HCEC 1CT (cell line): ENCODE data around the gene CHD6.

Experiments used
- DNase-seq: peaks from one replicate; pipeline ENCODE4 v3.0.0-alpha.2; 2017

Gene CHD6

DNA sequence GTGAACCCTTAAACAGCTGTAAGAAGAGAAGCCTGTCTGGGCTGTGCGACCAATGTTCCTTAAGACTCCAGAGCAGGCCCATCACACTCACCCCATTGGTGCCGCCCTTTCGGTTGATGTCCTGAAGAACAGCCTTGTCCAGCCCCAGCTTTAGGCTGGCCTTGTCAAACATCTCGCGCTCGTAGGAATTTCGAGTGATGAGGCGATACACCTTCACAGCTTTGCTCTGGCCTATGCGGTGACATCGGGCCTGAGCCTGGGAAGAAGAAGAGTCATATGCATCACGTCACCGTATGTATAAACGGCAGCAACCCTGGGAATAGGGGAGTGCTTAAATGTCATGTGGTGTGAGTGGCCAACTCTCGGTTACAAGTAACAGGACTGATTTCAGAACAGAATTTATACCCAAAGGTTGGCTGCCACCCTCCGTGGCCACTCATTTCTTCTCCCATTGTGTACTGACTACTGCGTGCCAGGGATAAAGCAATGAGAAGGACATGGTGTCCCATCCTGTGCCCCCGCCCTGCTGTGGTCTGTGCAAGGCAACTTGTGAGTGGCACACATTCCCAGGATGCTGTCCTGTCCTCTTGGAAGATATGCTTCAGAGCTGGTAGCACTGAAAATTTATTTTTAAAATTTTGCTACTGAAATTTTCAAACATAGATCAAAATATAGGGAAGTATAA is 160.9 kb downstream of the CHD6 start:
- DNase-seq: no peak

DNA sequence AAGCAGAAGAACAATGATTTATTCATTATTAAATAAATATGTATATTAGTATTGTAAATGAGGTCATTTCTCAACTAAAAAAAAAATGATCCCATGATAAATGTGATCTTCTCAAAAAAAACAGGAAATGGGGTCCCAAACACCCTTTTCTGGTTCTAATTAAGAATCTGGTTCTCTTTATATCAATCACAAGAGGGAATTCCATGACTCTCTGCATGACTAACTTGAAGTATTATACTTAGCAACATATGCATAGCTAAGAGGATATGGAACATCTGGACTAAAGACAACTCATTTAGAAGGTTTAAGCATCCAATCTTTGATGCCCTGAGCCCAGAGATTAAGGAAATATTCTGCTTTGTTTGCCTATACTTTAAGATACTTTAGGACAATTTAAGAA is 161.8 kb downstream of the CHD6 start:
- peak; percentile 89 for DNase-seq

DNA sequence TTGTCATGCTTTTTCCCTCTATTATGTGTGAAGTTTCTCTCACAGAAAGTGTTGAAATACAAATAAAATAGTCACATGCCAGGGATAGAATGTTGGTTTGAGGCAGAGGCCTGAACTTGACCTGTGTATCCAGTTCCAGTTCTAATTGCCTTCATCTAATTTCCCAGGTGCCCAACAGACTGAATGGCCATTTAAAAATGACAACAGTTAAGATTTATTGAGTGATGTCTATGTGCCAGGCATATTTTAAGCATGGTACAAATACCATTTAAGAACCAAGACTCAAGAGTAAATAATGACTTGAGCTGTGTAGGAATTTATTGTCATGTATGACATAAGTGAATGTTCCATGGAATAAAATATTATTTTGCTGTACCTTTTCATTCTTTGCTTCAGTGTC is 163.9 kb downstream of the CHD6 start:
- DNase-seq: no peak

DNA sequence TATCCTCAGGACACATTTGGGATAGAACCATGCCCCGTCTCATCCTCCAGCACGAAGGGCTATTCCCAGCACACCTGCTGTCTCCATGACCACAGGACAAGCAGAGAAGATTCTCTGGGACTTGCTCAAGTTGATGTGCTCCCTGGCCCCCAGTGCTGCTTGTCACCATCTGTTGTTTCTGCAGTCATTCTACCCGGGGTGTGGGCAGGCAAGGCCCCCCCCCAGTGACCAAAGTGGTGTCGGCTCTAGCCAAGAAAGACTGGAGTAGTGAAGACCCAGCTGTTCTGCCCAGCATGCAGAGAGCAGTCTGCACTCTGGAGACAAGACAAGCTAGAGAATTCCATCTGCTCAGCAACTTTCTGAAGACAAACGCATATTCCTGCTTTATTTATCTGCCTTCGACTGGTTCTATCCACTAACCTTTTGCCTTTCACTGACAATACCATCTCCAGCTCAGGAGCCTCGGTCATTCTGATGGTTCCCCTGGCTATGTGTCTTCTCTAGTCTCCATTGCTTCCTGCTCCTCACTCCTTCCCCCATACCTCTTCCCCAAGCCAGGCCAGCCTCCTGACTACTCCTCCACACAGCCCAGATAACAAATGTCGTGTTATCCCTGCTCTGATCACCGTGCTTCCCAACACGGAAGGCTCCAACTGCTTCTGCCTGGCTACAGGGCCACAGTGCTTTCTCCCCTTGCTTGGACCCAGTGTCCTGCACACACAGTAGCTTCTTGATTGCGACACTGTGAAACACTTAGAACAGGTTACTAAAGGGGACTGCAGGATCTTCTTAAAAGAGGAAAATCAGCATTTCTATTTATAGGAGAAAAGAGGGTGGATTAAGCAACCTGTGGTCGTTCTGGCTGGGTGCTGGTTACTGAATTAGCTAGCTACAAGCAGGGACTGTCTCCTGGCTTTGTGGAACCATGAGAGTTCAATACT is 164.9 kb downstream of the CHD6 start:
- no peak for DNase-seq

DNA sequence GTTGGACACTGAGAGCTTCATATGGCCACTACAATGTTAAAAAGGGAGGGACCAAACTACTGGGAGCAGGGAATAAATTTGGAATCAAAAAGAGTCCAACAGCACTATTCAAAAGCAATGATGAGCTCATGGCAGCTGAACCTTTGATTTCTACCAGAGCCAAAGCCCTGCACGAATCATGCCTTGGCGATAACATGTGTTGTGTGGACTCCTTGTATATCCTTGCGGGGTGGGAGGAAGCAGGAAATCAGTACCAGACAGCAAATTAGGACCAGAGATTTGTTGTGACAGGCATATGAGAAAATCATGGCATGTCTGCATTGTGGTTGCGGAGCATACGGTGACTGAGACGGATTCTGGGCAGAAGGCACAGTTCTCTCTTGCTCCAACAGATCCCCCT is 166.0 kb downstream of the CHD6 start:
- DNase-seq: no peak

- no peak for DNase-seq
Observed at GRCh38 chr20:41447006-41447405, 171.2 kb downstream of the CHD6 start.

DNA sequence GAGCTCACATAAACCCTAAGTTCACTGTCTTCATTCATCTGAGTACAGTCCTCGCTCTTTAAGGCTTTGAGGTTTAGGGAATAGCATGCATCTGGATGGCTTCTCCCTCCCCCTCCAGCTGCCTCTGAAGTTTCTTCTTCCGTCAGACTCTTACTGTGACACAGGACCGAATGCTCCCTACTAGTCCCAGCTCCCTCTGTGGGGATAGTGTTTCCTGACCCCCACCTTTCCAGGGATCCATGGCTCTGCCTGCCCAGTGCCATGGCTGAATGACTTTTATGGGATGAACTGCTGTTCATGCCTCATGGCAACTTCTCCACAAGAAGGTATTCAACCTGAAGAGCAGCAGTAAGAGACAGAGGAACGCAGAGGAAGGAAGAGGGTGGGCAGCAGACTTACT is 171.7 kb downstream of the CHD6 start:
- DNase-seq: no peak

DNA sequence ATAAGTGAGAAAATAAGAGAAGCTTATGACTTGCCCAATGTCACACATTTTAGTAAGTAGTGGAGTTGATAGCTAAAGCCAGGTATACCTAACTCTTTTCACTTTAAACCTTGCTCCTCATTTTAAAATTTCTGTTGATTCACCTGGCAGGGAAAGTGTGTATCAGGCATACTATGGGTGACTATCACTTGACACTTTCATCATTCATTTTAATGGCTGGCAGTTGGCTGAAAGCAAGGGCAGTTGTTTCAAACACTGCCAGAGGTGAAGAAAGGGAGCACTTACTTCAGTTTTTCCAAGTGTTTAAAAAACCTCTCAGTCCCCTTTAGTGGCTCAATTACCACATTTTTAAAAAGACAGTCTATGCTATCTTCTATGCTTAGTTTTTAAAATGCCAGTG is 173.4 kb downstream of the CHD6 start:
- DNase-seq: no peak

- no peak for DNase-seq
Observed at GRCh38 chr20:41443691-41444090, 174.5 kb downstream of the CHD6 start.

DNA sequence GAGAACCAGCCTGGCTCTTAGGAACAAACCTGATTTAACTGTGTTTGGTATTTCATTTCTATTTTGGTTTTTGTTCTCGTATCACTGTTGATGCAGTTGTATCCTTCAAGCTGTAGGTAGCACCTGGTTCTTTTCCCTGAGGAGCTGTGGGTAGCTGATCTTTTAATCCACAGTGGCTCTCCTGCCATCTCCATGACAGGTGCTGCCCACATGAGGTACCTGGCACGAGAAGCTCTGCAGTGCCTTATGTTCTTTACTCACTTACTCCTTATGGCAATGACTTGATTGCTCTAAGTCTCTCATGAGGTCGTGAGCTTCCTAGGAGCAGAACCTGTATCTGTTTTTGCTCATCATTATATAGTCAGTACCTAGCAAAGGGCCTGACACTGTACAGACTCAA is 177.3 kb downstream of the CHD6 start:
- DNase-seq: no peak

DNA sequence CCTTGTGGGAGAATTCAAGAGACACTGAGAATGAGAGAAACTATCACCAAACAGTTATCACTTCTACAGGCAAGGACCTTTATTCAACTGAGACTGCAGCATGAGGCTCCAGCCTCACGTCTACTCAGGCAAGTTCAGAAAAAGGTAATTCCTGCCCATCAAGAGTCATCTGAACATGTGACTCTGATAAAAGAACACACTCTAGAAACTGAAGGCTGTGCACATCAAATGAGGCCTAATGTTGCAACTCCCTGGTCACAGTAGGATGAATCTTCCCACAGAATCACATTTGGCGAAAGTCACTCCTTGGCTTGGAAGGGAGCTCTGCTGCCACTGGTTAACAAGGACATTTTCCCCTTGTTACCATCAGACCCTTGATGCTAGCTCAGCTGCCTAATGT is 180.3 kb downstream of the CHD6 start:
- no peak for DNase-seq

- DNase-seq: peak; percentile 96
Observed at GRCh38 chr20:41436679-41437078, 181.5 kb downstream of the CHD6 start.

DNA sequence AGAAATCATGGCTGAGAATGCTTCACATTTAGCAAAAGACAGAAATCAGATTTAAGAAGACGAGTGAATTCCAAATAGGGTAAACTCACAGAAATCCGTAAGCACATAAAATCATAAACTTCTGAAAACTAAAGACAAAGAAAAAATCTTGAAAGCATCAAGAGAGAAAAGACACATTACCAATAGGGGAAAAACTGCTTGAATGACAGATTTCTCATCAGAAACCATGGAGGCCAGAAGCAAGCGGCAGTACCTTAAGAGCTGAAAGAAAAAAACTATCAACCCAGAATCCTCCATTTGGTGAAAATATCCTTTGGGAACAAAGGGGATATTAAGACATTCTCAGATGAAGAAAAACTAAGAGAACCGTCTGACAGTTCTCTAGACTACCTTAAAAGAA is 185.0 kb downstream of the CHD6 start:
- no peak for DNase-seq

DNA sequence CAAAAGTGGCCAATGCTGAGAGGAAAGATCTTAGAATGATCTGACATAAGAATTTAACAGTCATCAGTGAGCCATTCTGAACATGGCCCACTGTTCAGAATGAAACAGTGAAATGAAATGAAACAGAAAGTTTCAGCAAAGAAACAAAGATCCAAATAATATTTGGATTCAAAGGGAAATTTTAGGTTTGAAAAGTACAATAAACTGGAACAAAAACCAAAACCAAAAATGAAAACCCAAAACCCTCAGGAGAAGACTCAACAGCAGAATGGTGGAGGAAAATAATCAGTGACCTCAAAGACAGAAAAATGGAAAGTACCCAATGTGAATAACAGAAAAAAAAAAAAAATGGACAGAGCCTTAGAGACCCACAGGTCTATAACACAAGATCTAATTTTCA is 185.4 kb downstream of the CHD6 start:
- no peak for DNase-seq

- DNase-seq: peak; percentile 90
Observed at GRCh38 chr20:41428285-41428684, 189.9 kb downstream of the CHD6 start.

GRCh38 chr20:41427833-41428232 is 190.3 kb downstream of the CHD6 start:
- no peak for DNase-seq

DNA sequence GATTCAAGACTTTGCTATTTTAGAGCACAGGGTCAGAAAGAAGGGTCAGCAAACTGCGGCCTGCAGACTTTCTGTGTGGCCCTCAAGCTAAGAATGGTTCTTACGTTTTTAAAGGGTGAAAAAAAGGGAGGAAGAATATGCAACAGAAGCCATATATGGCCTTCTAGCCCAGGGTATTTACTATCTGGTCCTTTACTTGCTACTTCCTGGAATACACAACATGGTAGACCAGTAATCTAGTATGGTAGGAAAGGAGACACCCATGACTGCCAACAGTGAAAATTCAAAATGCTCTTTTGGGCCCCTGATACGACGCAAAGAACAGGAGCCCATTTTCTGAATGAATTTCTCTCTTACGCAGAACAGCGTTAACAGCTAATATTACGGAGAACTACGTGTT is 191.2 kb downstream of the CHD6 start:
- DNase-seq: no peak

GRCh38 chr20:41426086-41426830 is 191.9 kb downstream of the CHD6 start:
- no peak for DNase-seq

DNA sequence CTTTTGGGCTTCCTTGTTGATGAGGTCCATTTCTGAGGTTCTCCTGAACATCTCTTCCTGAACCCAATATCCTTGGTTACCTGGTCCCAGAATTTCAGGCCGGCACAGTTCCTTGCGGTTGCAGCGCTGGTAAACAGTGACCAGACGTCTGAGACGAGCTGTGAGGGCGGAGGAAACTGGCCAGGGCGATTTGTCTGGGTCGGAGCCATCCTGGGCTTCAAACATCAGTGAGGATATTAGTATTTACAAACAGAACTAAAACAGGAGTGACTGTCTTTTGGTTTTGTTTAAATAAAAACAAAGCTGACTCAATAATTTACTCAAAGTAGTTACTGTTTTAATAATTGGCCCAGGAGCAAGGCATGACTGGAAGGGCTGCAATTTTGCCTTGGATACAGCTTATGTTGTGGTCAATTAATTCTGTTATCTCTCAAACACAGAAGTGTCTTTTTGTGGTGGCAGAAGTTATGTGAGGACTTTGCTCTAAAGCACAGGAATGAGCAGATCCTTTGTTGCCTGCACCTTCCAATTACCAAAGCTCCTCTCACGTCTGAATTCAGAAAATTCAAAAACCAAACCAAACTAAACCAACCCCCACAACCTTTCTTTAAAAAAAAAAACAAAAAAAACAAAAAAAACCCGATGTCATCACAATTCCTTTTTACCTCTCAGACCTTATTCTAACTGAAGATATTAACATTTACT is 192.8 kb downstream of the CHD6 start:
- DNase-seq: no peak

- no peak for DNase-seq
Observed at GRCh38 chr20:41424546-41424945, 193.6 kb downstream of the CHD6 start.

DNA sequence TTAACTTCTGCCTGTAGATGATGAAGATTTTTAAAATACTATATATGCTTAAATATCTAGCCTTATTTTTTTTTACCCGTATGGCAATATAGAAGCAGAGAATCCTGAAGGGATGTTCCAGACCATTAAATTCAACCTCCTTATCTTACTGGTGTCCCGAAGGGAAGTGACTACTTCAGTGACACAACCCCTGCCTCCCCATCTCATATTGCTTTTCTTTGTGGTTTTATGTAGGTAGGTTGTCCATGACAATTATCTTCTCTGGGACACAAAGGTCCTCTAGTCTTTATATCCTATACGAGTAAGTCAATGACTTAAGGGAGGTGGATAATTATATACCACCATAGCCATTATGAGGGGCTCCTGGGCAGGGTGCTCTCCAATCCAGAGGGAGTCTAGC is 194.2 kb downstream of the CHD6 start:
- DNase-seq: no peak

GRCh38 chr20:41422953-41423352 is 195.2 kb downstream of the CHD6 start:
- DNase-seq: no peak

DNA sequence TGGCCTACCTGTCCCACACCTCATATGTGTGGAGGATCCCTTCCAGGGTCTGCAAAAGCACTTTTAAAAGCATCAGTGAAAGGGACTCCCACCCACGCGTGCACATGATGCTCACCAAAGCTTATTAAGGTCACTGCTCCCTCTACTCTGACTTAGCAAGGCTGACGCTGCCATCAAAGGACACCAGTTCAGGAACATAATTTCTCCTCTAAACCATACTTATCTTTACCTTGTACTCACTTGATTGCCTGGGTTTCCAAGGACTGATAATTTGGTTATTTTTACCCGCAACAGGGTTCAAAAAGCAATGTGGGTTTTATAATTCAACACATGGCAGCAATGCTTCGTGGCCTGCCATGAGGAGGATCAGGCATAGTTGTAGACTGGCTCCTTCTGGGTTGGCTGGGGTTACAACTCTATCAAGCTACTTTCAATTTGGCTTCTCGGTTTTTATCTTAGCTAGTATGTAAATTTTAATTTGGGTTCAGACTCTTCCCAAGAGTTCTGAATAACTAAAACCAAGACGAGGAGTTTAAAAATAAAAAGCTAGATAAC is 199.4 kb downstream of the CHD6 start:
- DNase-seq: no peak
